Measurements from ENCODE around the gene UBXN10. TPM values are rescaled to one million over a fixed set of nuclear protein-coding genes. Genes with fewer than 3 reads are reported as not detected.

UBXN10 gene
- total RNA-seq, 3 donors from 2014 or later (not counting 1 experiment from before 2014, with no cell fraction given), result 2.5 to 3.6 (median 3.5) TPM

DNA sequence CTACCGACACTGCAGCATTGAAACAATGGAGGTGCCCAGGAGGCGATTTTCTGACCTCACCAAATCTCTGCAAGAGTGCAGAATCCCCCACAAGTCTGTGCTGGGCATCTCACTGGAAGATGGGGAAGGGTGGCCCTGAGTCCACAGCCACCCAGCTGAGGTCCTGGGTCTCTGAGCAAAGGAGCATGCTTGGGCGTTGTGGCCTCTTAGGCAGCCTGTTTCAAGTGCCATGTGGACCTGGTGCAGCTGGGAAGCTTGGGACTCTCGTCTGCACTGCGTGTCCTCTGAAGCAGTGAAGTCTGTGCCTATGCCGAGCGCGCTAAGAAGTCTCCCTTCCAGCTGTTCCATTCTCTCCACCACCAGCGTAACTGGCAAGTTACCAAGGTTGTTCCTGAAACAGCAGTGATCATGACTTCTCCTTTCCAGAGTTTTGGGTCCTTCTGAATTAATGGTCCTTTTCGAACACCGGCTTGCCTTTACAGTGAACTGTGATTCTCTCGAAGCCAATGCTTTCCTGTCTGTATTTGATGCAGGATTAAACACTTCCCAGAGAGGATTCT is 5.5 kb downstream of the UBXN10 start:
- intact Hi-C loops (cut with micrococcal nuclease), result no loop called here
- Histone ChIP-seq H3K27me3 (ENCODE audit: control insufficient read depth, insufficient read depth, low read length) (no peaks in the 10 kb centered on the region), H3K9me3 (ENCODE audit: control insufficient read depth, insufficient read depth, low read length) (no peaks in the 10 kb centered on the region), H3K36me3 (ENCODE audit: control insufficient read depth, insufficient read depth, low read length) (no peaks in the 10 kb centered on the region), H3K4me3 (ENCODE audit: low read length) (no peak overlapping the region), H3K4me1 (ENCODE audit: control insufficient read depth, insufficient read depth, low read length) (peaks cover 33% of the 10 kb centered on the region), H3K27ac (ENCODE audit: low read length) (no peak overlapping the region)
- Mint-ChIP-seq H3K27me3 (ENCODE audit: low read depth in 2 of 2) (peaks cover 9 to 10% of the 10 kb centered on the region in 2 donors), H3K4me3 (no peak overlapping the region), H3K4me1 (peaks cover 27 to 30% of the 10 kb centered on the region in 2 donors), H3K27ac (no peak overlapping the region), H3K36me3 (no peaks in the 10 kb centered on the region), H3K9me3 (no peaks in the 10 kb centered on the region)
- WGBS (ENCODE audit: insufficient coverage), result 88% methylated on average over 12 of the region's 12 CpGs
- ATAC-seq, result no peak
- no peak for TF ChIP-seq CTCF (IDR thresholded peaks at IDR 0.05)
- DNase-seq, result no peak

DNA sequence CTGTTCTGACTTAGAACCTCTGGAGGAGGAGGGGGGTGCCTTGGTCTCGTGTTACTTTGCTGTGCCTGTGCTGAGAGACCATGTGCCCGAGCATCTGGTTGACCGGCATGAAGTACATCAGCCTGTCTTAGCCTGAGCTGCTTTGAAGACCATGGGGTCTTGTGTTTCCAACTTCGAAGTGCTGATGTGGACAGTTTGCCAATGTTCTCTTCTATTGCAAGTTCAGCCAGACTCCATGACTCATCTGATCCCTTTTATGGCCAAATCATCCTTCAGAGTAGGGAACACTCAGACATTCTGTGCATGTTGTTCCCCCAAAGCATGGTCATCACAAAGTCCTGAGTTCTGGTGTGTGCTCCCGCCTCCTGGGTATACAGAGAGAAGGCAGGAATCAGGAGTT is 6.5 kb downstream of the UBXN10 start:
- H3K27ac Mint-ChIP-seq, result no peak overlapping the region
- H3K27ac ChIP-seq (ENCODE audit: low read length), result no peak overlapping the region
- no peaks in the 10 kb centered on the region for H3K9me3 Mint-ChIP-seq
- TF ChIP-seq CTCF (IDR thresholded peaks at IDR 0.05), result no peak
- DNase-seq (no peak), ATAC-seq (no peak)
- peaks cover 23% of the 10 kb centered on the region for H3K4me1 ChIP-seq (ENCODE audit: control insufficient read depth, insufficient read depth, low read length)
- WGBS (ENCODE audit: insufficient coverage), result 88% methylated on average over 5 of the region's 5 CpGs
- no peak overlapping the region for H3K4me3 ChIP-seq (ENCODE audit: low read length)
- H3K27me3 Mint-ChIP-seq (ENCODE audit: low read depth in 2 of 2), result peaks cover 9 to 14% of the 10 kb centered on the region in 2 donors
- H3K4me1 Mint-ChIP-seq, result peaks cover 17 to 20% of the 10 kb centered on the region in 2 donors
- no peaks in the 10 kb centered on the region for H3K27me3 ChIP-seq (ENCODE audit: control insufficient read depth, insufficient read depth, low read length)
- H3K36me3 ChIP-seq (ENCODE audit: control insufficient read depth, insufficient read depth, low read length), result no peaks in the 10 kb centered on the region
- H3K4me3 Mint-ChIP-seq, result no peak overlapping the region
- H3K9me3 ChIP-seq (ENCODE audit: control insufficient read depth, insufficient read depth, low read length), result no peaks in the 10 kb centered on the region
- H3K36me3 Mint-ChIP-seq, result no peaks in the 10 kb centered on the region
- intact Hi-C loops (cut with micrococcal nuclease), result no loop called here

- ATAC-seq, result no peak
- TF ChIP-seq CTCF (IDR thresholded peaks at IDR 0.05), result no peak
- no peaks in the 10 kb centered on the region for H3K27me3 ChIP-seq (ENCODE audit: control insufficient read depth, insufficient read depth, low read length)
- H3K27ac ChIP-seq (ENCODE audit: low read length), result no peak overlapping the region
- peaks cover 18% of the 10 kb centered on the region for H3K4me1 ChIP-seq (ENCODE audit: control insufficient read depth, insufficient read depth, low read length)
- Mint-ChIP-seq H3K4me1 (peaks cover 11 to 14% of the 10 kb centered on the region in 2 donors), H3K36me3 (no peaks in the 10 kb centered on the region), H3K27me3 (ENCODE audit: low read depth in 2 of 2) (peaks cover 9 to 15% of the 10 kb centered on the region in 2 donors), H3K27ac (no peak overlapping the region), H3K4me3 (no peak overlapping the region), H3K9me3 (no peaks in the 10 kb centered on the region)
- WGBS (ENCODE audit: insufficient coverage), result 100% methylated on average over 1 of the region's 1 CpG
- no peaks in the 10 kb centered on the region for H3K36me3 ChIP-seq (ENCODE audit: control insufficient read depth, insufficient read depth, low read length)
- DNase-seq, result no peak
- H3K4me3 ChIP-seq (ENCODE audit: low read length), result no peak overlapping the region
- H3K9me3 ChIP-seq (ENCODE audit: control insufficient read depth, insufficient read depth, low read length), result no peaks in the 10 kb centered on the region
- intact Hi-C loops (cut with micrococcal nuclease), result no loop called here
Observed at GRCh38 chr1:20192871-20193411, 7.0 kb downstream of the UBXN10 start.

DNA sequence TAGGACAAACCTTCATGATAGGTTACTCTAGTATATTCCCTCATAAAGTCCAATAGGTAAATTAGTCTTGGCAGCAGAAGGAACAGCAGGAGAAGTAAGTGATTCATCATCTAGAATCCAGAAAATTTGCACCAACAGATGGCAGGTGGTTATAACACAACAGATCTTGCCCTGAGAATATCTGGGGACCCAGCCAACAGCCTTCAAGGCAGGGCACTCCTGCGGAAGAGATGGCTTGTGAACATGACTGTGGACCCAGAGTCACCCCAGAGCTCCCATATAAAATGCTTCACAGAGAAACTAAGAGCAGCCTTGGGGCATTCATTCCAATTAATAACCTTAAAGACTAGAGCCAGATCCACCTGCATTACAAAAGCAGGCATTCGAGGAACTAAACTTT is 8.3 kb downstream of the UBXN10 start:
- intact Hi-C loops (cut with micrococcal nuclease), result loop anchor here (2.0 kb wide), 1 partner anchor 93 kb away; no protein-coding TSS in a partner anchor
- H3K36me3 ChIP-seq (ENCODE audit: control insufficient read depth, insufficient read depth, low read length), result no peaks in the 10 kb centered on the region

More for the DNA sequence above, 8.3 kb downstream of the UBXN10 start:
- WGBS (ENCODE audit: insufficient coverage), result 91% methylated on average over 2 of the region's 2 CpGs
- Histone ChIP-seq H3K27me3 (ENCODE audit: control insufficient read depth, insufficient read depth, low read length) (no peaks in the 10 kb centered on the region), H3K27ac (ENCODE audit: low read length) (no peak overlapping the region), H3K4me3 (ENCODE audit: low read length) (no peak overlapping the region), H3K9me3 (ENCODE audit: control insufficient read depth, insufficient read depth, low read length) (no peaks in the 10 kb centered on the region), H3K4me1 (ENCODE audit: control insufficient read depth, insufficient read depth, low read length) (peaks cover 7% of the 10 kb centered on the region)
- Mint-ChIP-seq H3K4me3 (no peak overlapping the region), H3K9me3 (no peaks in the 10 kb centered on the region), H3K27ac (no peak overlapping the region), H3K4me1 (peaks cover 0 to 3% of the 10 kb centered on the region in 2 donors), H3K27me3 (ENCODE audit: low read depth in 2 of 2) (peaks cover 3 to 12% of the 10 kb centered on the region in 2 donors), H3K36me3 (no peaks in the 10 kb centered on the region)
- no peak for DNase-seq
- TF ChIP-seq CTCF (IDR thresholded peaks at IDR 0.05), result no peak
- ATAC-seq, result no peak
